Spleen (tissue), 7 donors: Measurements from ENCODE around the gene CCDC88C.

ENCODE experiments used
- POLR2A ChIP-seq, 3 donors: fragments of 450-650 bp; IDR thresholded peaks; one replicate each; pipeline ENCODE4 v1.5.1; 2017; ENCODE audit warnings: antibody characterized with exemption in 3 of 3, mild to moderate bottlenecking in 1 of 3
- POLR2AphosphoS5 ChIP-seq, 3 donors: sonication (generic); formaldehyde crosslinking; IDR thresholded peaks; one replicate each; pipeline ENCODE4 v1.5.1; 2017; ENCODE audit warnings: antibody characterized with exemption in 3 of 3
- TF ChIP-seq, protein P1 (sequence below), 11 experiments: fragments of 200-600 bp in 7 of 11; fragments of 450-650 bp in 4 of 11; sonication (generic) in 4 of 11; IDR thresholded peaks in 8 of 11; conservative IDR thresholded peaks in 3 of 11; 1 replicate in 7 of 11; 2 replicates in 4 of 11; pipeline versions ENCODE4 v1.4.0 to v1.8.0; 2016 to 2021; ENCODE audit warnings: antibody characterized with exemption in 11 of 11, inconsistent platforms in 4 of 11, mild to moderate bottlenecking in 1 of 11
- donor health status: DM: no; HTN: no; CAD: no; lungs with moderate emphysema.
- donor health status: DM: no; HTN: no; CAD: no.
- donor health status: DM: no; HTN: no; CAD: no.

DNA sequence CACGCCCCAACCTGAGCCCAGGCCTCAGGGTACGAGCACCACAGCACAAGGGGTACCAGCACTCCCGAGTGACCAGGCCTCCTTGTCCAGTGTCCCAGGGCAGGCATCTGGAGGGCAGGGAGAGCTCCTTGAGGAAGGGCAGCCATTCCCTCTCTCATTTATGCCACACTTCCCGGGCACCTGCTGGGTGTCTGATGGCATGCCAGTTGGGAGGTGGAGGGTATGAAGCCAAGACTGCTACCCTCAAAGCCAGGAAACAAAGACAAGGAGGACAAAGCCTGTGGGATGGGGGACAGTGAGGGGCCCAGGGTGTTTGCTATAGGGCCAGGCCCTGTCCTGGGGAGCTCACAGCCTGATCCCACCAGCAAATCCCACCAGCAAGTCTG, 45.6 kb downstream of the CCDC88C start:
- TF ChIP-seq, protein P1, sequence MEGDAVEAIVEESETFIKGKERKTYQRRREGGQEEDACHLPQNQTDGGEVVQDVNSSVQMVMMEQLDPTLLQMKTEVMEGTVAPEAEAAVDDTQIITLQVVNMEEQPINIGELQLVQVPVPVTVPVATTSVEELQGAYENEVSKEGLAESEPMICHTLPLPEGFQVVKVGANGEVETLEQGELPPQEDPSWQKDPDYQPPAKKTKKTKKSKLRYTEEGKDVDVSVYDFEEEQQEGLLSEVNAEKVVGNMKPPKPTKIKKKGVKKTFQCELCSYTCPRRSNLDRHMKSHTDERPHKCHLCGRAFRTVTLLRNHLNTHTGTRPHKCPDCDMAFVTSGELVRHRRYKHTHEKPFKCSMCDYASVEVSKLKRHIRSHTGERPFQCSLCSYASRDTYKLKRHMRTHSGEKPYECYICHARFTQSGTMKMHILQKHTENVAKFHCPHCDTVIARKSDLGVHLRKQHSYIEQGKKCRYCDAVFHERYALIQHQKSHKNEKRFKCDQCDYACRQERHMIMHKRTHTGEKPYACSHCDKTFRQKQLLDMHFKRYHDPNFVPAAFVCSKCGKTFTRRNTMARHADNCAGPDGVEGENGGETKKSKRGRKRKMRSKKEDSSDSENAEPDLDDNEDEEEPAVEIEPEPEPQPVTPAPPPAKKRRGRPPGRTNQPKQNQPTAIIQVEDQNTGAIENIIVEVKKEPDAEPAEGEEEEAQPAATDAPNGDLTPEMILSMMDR (IDR thresholded peaks at IDR 0.05 in 8 of 11, conservative IDR thresholded peaks at IDR 0.05 in 3 of 11) = no peak
- no peak for TF ChIP-seq POLR2A (IDR thresholded peaks at IDR 0.05)
- no peak for TF ChIP-seq POLR2AphosphoS5 (IDR thresholded peaks at IDR 0.05)
